Measurements from ENCODE around the gene KAZN. TPM values are rescaled to one million over a fixed set of nuclear protein-coding genes. Genes with fewer than 3 reads are reported as not detected.

Gene KAZN
- total RNA-seq, 2 donors from 2014 or later: 9.8 to 12.2 TPM

GRCh38 chr1:15167386-15167785 is 568.9 kb downstream of the KAZN start:
- no peak overlapping the region for H3K27ac ChIP-seq
- DNase-seq: no peak
- no peak overlapping the region for H3K9ac ChIP-seq (ENCODE audit: low read depth in 2 of 2, low read length in 2 of 2)
- intact Hi-C loops (cut with DNase I): no loop called here
- no peak for TF ChIP-seq CTCF (IDR thresholded peaks at IDR 0.05)
- no peaks in the 10 kb centered on the region for H3K4me1 ChIP-seq
- H3K27me3 ChIP-seq: no peaks in the 10 kb centered on the region
- no peak overlapping the region for H3K4me3 ChIP-seq
- no peaks in the 10 kb centered on the region for H3K36me3 ChIP-seq
- H3K9me3 ChIP-seq: no peaks in the 10 kb centered on the region

All from colonic mucosa (tissue), 4 donors.